ENCODE measurements around the gene PPP2R3A.
A peak's percentile ranks its signal among the peaks of the same experiment; 100 is the strongest.
"Not testable (repeated sequence)": the region's sequence is repeated elsewhere in the genome, so short reads cannot be mapped to it uniquely, and the experiment has no call there.

PPP2R3A gene, protein sequence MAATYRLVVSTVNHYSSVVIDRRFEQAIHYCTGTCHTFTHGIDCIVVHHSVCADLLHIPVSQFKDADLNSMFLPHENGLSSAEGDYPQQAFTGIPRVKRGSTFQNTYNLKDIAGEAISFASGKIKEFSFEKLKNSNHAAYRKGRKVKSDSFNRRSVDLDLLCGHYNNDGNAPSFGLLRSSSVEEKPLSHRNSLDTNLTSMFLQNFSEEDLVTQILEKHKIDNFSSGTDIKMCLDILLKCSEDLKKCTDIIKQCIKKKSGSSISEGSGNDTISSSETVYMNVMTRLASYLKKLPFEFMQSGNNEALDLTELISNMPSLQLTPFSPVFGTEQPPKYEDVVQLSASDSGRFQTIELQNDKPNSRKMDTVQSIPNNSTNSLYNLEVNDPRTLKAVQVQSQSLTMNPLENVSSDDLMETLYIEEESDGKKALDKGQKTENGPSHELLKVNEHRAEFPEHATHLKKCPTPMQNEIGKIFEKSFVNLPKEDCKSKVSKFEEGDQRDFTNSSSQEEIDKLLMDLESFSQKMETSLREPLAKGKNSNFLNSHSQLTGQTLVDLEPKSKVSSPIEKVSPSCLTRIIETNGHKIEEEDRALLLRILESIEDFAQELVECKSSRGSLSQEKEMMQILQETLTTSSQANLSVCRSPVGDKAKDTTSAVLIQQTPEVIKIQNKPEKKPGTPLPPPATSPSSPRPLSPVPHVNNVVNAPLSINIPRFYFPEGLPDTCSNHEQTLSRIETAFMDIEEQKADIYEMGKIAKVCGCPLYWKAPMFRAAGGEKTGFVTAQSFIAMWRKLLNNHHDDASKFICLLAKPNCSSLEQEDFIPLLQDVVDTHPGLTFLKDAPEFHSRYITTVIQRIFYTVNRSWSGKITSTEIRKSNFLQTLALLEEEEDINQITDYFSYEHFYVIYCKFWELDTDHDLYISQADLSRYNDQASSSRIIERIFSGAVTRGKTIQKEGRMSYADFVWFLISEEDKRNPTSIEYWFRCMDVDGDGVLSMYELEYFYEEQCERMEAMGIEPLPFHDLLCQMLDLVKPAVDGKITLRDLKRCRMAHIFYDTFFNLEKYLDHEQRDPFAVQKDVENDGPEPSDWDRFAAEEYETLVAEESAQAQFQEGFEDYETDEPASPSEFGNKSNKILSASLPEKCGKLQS (N-terminal part only)

DNA sequence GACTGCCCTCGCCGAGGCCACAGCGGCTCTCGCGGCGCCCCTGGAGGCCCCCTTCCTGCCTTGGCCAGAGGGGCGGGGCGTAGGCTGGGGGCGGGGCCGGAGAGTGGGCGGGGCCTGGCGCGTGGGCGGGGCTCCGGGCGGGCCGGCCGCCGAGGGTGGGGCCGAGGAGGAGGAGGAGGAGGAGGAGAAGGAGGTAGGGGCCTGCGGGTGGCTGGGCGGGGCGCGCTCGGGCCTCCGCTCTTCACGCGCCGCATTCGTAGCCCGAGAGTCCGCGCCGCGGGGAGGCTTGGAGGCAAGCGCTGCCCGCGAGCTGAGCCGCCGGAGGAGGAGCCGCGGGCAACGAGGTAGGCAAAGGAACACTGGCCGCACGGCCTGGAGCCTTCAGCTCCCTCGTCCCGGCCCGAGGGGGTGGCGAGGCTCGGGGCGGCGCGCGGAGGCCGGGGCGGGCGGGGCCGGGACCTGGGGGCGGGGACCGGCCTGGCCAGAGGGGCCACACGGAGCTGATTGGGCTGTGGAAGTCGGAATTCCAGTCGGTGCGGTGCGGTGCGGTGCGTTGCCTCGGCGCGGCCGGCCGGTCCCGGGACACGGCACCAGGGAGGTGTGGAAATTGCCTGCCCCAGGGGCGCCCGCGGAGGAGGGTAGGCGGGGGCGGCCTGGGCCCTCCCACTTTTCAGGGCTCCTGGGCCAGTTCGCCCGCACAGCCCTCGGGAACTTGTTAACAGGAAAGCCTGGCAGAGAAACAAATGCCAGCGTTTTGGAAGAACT lies at the start of gene PPP2R3A:
Gene PPP2R3A (plus strand): TSS at position 223 of the 765 bp plus-strand sequence. CDS start 35,771 bp downstream, outside the sequence.
- no peak for DNase-seq

DNA sequence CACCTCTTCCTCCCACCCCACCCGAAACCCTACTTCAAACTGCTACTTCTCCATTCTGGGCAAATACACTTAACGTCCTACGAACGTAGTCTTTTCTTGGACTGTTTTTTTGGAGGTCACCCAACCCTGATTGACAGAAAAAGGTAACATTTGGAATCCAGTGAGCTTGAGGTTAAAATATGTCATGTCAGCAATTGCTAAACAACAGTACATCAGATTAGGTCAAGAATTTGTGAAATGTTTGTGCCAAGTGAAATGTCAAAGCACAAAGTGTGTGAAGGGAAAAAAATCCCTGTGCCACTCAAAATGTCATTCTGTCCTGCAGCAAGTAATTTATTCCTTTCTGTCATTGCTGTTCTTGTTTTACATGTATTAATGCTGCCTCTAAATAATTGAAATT lies 49.2 kb upstream of the PPP2R3A start:
- DNase-seq: no peak

DNA sequence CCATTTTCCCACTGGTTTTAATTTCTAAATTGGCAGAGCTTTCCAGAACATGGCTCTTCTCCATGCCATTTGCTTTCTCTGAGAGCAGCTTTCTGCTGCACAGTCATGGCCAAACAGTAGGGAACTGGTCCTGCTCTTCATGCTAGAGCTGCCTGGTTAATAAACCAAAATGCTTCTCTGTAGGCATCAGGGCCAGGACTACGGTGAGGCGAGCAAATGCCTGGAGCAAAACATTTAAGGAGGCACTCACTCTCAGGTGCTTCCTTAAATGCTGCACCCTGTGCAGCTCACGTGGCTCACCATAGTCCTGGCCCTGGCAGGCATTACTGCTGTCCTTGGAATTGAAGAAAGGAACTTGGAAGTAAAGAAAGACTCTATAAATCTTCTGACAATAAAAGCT lies 48.5 kb upstream of the PPP2R3A start:
- DNase-seq: no peak

DNA sequence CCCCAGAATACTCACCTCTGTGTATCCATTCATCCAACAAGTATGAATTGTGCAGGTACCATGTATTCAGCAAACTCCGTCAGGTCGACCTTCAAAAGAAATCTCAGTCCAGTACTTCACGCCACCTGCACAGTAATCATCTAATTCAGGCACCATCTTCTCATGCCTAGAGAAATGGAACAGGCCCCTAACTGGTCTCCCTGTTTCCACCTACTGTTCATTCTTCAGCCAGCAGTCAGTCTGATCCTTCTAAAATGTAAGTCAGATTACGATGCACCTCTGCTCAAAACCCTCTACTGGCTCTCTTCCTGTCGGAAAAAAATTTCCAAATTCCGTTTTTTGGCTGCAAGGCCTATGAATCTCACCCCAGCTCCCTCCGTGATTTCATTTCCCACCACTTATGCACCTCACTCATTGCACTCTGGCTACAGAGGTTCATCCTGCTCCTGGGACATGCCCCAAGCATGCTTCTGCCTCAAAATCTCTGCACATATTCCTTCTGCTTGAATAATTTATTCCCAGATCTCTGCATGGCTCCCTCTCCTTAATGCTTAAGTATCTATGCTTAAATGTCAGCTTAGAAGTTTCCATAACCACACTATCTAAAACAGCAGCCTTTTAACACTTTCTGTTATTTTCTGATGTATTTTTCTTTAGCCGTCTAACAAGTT lies 47.5 kb upstream of the PPP2R3A start:
- DNase-seq: no peak

DNA sequence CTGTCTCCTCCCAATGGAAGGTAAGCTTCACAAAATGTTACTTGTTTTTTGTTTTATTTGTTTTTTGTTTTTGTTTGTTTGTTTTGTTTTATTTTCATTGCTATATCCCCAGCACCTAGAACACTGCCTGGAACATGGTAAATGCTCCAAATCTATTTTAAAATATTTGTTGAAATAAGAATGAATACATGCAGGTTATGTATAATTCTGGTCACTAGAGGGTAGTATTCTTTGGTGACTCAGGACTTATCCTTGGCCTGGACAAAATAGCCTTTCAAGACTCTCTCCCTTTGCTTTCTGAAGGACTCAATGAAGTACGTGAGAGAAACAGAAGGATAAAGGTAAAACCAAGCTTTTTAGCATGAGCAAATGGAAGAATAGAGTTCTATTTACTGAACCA lies 46.9 kb upstream of the PPP2R3A start:
- peak in 1 of 2 experiments; percentile 39 for DNase-seq

DNA sequence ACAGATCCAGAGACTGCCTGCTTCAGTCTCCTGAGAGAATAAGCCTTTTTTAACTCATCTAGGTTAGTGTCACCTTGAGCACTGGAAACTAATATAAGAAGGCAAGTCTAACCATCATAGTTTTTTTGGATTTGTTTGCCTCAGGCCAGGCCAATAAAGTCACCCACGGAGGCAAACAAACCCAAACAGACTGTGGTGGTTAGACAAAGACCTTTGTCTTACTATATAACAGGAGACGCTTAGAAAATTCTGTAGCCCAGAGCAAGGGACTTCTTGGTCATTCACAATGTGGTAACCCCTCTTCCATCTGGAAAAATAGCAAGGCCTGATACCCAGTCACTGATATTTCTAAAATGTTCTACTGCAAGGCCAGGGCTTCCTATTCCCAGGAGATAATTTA lies 45.3 kb upstream of the PPP2R3A start:
- DNase-seq: no peak

DNA sequence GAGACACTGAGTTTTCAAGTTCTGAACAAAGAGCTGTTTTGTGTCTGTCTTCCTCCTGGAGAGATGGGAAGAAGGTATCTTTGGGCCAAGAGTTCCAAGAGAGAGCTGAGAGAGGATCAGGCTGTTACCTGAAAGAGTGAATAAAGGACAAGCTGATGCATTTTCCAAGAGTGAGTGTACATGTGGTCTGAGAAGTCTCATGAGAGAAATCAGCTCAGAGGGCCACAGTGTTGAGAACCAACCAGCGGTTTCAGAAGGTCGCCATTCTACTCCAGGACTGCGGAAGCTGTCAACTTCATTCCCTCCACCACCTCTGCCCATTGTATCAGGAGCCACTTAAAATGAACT lies 42.7 kb upstream of the PPP2R3A start:
- DNase-seq: no peak

DNA sequence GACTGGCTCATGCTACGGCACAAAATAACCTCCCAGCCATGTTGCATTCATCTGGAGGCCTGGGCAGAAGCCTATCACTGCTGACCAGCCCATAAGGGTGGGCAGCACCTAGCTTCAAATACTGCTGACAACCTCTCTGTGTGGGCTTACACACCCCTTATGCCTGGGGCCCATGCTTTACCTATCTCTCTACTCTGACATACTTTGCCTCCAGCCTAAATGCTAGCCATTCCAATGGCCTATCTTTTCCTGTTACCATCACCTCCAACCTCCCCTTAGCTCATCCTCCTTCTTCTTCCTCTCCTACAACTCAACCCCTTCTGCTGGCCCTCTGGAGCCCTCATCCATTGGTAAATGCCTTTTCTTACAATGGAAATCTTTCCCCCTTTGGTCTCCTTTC lies 41.0 kb upstream of the PPP2R3A start:
- DNase-seq: no peak

DNA sequence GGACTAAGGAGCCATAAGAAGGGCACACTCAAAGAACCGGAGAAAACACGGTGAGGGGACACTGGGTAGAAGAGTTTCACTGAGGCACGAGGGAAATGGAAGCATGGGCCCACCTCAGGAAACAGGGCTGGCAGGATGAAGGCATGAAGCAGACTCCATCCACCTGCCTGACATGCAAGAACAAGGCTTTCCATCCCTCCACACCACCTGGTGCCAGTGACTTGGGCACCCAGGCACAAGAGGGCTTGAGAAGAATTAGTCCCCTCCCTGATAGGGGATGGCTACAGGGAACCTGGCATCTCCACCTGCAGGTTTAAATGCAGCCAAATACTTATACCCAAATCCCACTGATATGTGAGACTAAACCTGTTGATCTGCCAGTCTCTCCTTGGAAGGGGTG lies 38.9 kb upstream of the PPP2R3A start:
- DNase-seq: no peak

DNA sequence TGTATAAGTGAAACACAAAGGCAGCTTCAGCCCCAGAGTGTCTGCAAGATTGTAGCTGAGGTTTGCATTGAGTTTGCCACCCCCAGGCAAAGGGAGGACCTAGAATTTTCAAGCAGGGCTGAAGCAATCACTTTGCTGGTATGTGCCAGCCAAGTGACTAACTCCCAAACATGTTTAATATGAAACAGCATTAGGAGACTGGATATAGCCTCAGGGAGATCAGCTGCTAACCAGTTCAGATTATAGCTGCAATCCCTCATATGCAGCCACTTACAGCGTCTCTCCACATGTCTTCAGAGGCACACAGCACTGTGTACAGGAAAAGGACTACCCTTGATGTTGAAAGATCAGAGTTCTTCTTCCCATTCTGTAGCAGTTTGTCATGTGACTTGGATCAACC lies 38.4 kb upstream of the PPP2R3A start:
- DNase-seq: no peak

DNA sequence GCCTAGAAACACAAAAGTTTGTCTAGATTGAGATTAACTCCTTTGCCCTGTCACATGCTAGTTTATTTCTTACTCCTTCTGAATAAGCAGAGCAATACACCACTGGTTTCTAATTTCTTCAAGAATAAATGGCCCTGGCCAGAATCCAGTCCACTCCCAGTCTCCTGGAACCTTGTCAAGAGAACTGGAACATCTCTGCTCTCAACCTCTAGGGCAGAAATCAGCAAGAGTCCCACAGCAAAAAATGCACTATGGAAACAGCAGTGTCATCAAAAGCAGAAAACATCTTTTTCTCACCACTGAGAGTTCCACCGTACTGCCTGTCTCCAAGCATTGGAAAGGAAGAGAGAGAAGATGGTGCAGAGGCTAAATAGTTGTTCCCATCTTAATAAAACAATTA lies 35.9 kb upstream of the PPP2R3A start:
- DNase-seq: no peak

DNA sequence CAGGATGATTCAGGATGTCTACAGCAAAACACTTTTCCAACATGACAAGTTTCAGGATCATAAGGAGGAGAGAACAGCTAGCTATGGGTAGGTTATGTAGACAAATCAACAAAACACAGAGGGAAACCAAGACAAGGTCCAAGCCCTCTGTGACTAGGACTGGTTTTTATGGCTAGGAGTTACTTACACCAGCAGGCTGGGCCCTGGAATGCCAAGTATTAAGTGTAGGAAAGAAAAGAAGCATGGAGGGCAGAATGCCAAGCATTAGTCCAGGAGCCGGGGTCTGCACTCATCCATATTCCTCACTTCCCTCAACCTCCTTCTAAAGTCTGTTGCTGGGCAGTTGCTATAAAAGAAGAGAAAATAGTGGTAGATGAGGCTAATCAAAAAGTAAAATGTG lies 35.3 kb upstream of the PPP2R3A start:
- DNase-seq: no peak

DNA sequence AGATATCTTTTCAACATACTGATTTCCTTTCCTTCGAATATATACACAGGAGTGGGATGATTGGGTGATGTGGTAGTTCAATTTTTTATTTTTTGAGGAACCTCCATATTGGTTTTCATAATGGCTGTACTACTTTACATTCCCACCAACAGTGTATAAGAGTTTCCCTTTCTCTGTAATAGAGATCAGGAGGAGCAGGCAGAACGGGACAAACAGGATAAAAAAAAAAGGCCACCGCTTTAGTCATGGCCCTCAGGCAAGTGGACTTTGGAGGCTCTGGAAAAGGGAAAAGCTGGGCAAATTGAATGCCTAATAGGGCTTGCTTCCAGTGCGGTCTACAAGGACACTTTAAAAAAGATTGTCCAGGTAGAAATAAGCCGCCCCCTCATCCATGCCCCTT lies 30.4 kb upstream of the PPP2R3A start:
- not testable (repeated sequence) for DNase-seq

DNA sequence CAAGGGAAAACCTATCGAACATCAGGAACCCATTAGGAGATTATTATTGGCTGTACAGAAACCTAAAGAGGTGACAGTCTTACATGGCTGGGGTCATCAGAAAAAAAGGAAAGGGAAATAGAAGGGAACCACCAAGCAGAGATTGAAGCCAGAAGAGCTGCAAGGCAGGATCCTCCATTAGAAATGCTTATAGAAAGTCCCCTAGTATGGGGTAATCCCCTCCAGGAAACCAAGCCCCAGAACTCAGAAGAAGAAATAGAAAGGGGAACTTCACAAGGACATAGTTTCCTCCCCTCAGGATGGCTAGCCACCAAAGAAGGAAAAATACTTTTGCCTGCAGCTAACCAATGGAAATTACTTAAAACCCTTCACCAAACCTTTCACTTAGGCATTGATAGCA lies 27.8 kb upstream of the PPP2R3A start:
- DNase-seq: not testable (repeated sequence)

DNA sequence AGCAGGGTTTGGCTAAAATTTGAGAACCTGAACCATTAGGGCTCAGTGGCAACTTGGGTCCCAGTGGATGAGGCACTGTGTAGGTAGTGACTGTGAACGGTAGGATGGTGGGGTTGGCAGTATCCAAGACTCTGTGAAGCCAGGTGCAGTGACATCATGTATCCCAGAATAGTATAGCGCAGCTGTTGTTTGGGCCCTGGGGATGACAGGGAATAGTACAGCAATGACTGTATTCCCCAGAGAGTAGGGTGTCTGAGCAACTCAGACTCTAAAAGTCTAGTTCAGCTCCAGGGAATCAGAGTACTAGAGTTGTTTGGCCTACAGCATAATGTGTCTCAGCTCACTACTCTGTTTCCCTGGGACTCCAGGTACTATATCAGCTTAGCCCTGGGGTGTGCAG lies 20.7 kb upstream of the PPP2R3A start:
- DNase-seq: no peak

DNA sequence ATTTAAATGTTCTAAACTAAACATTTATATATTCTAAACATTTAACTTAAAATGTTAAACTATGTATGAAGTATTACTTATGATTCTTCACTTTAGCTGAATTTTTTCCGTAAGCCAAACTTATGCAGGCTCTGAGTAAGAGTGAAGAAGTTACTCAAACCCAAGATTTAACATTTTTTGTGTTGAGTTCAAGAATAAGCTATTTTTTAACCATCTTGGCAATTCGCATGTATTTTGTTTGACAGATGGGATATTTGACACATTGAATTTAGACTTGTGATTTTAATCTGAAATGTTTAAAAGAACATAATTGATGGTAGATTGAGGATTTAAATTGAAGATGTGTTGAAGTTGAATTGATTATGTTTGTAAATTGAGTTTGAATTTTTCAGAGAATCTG lies 14.6 kb upstream of the PPP2R3A start:
- DNase-seq: no peak

DNA sequence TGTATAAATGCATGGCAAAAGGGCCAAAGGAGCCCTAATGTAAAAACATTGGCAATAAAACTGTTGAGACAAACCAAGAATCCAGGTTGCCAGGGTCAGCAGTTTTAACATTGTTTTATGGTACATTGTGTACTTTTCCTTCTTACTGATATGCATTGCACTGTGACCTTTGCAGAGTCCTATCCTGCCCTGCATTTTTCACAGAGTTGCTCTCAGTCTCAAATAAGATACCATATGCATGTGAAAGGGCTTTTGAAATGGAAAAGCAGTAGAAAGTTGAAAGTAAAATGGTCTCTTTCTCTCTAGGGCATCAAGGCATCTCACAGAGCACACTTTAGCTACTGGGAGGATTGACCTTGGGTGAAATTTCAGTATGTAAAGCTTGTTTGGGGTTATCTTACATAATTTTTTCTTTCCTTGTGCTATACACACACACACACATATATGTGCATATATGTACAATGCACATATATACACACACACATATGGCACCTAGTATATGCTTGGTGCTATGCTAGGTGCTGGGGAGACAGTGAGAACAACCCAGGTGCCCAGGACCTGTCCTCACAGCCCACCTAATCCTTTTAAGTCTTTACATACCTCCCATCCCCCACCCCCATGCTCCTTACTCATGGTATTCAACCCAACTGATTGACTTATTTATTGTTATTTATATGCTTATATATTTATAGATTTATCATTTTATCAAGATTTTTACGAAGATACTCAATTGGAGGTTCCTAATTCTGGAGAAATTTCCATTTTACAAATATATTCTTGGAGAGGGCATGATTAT lies 1.2 kb upstream of the PPP2R3A start:
- no peak for DNase-seq

DNA sequence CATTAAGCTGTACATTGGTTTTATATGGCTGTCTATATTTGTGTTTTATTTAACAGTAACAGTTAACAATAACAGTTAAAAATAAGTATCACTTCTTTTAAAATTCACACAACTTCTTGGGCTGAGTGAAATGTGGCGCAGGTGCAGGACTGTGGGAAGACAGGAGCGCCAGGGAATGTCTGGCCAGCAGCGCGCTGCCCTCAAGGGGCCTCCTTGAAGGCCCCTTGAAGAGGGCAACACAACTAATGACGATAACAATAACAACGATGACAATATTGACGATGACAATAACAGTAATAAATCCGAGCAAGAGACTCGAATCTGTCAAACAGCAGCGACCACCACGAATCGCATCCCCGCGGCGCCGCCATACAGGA lies 411 bp upstream of the PPP2R3A start:
- no peak for DNase-seq

DNA sequence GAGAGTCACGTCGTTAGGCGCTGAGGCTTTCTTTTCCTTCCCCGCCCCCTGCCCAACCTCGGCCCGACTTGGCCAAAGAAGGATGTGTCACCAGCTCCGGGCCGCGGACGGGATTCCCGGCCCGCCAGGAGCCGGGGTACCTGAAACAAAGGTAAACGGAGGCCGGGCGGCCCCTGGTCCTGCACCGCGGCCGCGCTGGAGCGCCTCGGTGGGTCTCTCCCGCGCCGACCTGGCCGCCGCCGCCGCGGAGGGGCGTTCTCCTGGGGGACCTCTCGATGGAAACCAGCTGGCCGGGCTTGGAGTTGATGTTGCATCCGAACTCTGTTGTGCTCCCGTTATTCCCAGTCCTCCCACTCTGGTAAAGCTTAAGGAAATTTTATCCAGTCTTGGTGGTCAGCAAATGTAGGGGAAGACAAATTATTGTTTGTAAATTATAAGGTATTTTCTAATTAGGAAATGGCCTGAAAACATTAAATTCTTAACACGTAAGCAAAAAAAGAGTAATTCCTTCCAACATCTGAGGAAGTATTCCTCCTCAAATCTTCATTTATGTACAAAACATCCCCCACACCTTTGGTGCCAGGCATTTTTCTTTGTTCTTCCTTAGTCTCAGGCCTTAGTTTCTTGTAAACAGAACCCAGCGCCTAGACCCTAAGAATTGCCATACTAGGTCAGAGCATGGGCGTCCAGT lies 888 bp downstream of the PPP2R3A start:
- DNase-seq: no peak

DNA sequence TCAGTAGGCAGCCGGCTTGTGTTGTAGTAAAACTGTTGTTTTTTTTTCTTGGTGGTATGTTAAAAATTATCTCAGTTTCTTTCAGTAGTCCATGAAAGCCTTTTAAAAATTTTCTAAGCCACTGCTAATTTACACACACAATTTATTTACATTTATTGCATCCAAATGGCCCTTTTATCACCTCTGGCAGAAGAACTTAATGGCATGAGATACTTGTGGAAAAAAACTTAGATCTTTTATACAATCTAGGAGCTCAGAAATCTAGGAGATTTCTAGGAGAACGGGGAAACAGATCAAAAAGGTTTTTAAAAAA lies 1.4 kb downstream of the PPP2R3A start:
- DNase-seq: no peak

DNA sequence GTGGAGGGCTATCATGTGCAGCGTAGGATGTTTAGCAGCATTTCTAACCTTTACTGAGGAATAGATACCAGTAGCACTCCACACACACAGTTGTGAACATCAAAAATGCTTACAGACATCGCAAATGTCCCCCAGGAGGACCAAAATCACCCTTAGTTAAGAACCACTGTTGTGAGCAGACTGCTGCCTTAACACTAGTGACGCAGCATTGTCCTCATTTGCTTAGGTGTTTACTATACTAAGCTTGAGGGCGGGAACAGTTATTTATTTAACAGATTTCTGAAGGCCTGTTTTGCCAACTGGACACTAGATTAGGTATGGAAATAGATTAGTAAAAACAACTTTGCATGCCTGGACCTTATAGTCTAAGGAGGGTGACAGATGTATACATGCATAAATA lies 2.3 kb downstream of the PPP2R3A start:
- no peak for DNase-seq
